SU-DHL-6 (cell line): ENCODE measurements around the gene PF4V1.

ENCODE experiments used
- H2AFZ ChIP-seq: fragments of 200-600 bp; sonication (generic); 2 replicates; pipeline ENCODE4 v1.6.1; 2014; ENCODE audit warnings: low read depth, mild to moderate bottlenecking, moderate library complexity, mixed read lengths, antibody characterized with exemption, low read length; ENCODE audit not compliant: severe bottlenecking
- H3F3A ChIP-seq: fragments of 200-600 bp; shearing (Covaris generic); 2 replicates; pipeline ENCODE4 v1.6.0; 2016; ENCODE audit warnings: antibody characterized with exemption, mild to moderate bottlenecking; ENCODE audit not compliant: insufficient read depth
- H3K27ac ChIP-seq: fragments of 200-600 bp; sonication (generic); 2 replicates; pipeline ENCODE4 v1.5.1; 2016; ENCODE audit warnings: low read depth, mild to moderate bottlenecking, low read length, moderate library complexity, mixed read lengths
- H3K27me3 ChIP-seq: fragments of 200-600 bp; sonication (generic), shearing (Covaris generic); 2 replicates; pipeline ENCODE4 v1.6.0; 2014; ENCODE audit warnings: mild to moderate bottlenecking, low read length
- H3K36me3 ChIP-seq: fragments of 200-600 bp; sonication (generic); 2 replicates; pipeline ENCODE4 v1.6.1; 2014; ENCODE audit warnings: mild to moderate bottlenecking, low read length, mixed read lengths
- H3K4me2 ChIP-seq: fragments of 300-600, 200-600 bp; shearing (Covaris generic), sonication (generic); 2 replicates; pipeline ENCODE4 v1.6.0; 2014; ENCODE audit warnings: low read length, low read depth, mild to moderate bottlenecking; ENCODE audit not compliant: poor library complexity, severe bottlenecking
- H3K4me3 ChIP-seq: fragments of 200-600 bp; sonication (generic); 2 replicates; pipeline ENCODE4 v1.5.1; 2014; ENCODE audit warnings: antibody characterized with exemption, low read length, mild to moderate bottlenecking, mixed read lengths; ENCODE audit not compliant: insufficient read depth, poor library complexity, severe bottlenecking
- H3K79me2 ChIP-seq: fragments of 200-600 bp; sonication (generic); 2 replicates; pipeline ENCODE4 v1.6.1; 2014; ENCODE audit warnings: mild to moderate bottlenecking, low read length, moderate library complexity; ENCODE audit not compliant: insufficient read depth
- H3K9ac ChIP-seq: fragments of 200-600 bp; sonication (generic); 2 replicates; pipeline ENCODE4 v1.7.0; 2014; ENCODE audit warnings: mild to moderate bottlenecking, low read length
- H3K9me2 ChIP-seq: fragments of 200-600 bp; sonication (generic); replicated peaks from 2 replicates; pipeline ENCODE4 v1.6.1; 2014; ENCODE audit warnings: low read length; ENCODE audit not compliant: insufficient read depth
- H3K9me3 ChIP-seq: fragments of 200-600 bp; sonication (generic); 2 replicates; pipeline ENCODE4 v1.6.1; 2014; ENCODE audit warnings: low read length, mixed read lengths; ENCODE audit not compliant: insufficient read depth
- H4K20me1 ChIP-seq: fragments of 200-600 bp; sonication (generic); 2 replicates; pipeline ENCODE4 v1.6.1; 2014; ENCODE audit warnings: low read depth, mild to moderate bottlenecking, antibody characterized with exemption, low read length, moderate library complexity, mixed read lengths
- CTCF ChIP-seq: fragments of 200-600 bp; sonication (generic); IDR thresholded peaks from one replicate; pipeline ENCODE4 v1.5.1; 2017; ENCODE audit warnings: antibody characterized with exemption, mild to moderate bottlenecking, low read length, moderate library complexity; ENCODE audit not compliant: insufficient read depth, poor library complexity, severe bottlenecking
- EZH2phosphoT487 ChIP-seq: fragments of 200-600 bp; sonication (generic), shearing (Covaris generic); conservative IDR thresholded peaks from 2 replicates; pipeline ENCODE4 v1.6.1; 2018; ENCODE audit warnings: mild to moderate bottlenecking, antibody characterized with exemption, low read length, moderate library complexity, mixed read lengths

The PF4V1 gene

GRCh38 chr4:73891326-73891725, 38.2 kb downstream of the PF4V1 start:
- Histone ChIP-seq H3K27me3 (no peaks in the 10 kb centered on the region), H3K9me2 (no peaks in the 10 kb centered on the region), H3F3A (no peaks in the 10 kb centered on the region), H3K79me2 (no peaks in the 10 kb centered on the region), H4K20me1 (no peaks in the 10 kb centered on the region), H3K36me3 (no peaks in the 10 kb centered on the region), H3K27ac (no peak overlapping the region), H2AFZ (no peak overlapping the region), H3K9ac (no peak overlapping the region), H3K4me3 (no peak overlapping the region), H3K4me2 (no peak overlapping the region), H3K9me3 (no peaks in the 10 kb centered on the region)
- TF ChIP-seq CTCF (no peak), EZH2phosphoT487 (no peak)

GRCh38 chr4:73891739-73892405, 38.8 kb downstream of the PF4V1 start:
- Histone ChIP-seq H3K79me2 (no peaks in the 10 kb centered on the region), H3K27me3 (no peaks in the 10 kb centered on the region), H3K9me3 (no peaks in the 10 kb centered on the region), H3K4me2 (no peak overlapping the region), H3K4me3 (no peak overlapping the region), H3K27ac (no peak overlapping the region), H3K9me2 (no peaks in the 10 kb centered on the region), H3K36me3 (no peaks in the 10 kb centered on the region), H2AFZ (no peak overlapping the region), H4K20me1 (no peaks in the 10 kb centered on the region), H3K9ac (no peak overlapping the region), H3F3A (no peaks in the 10 kb centered on the region)
- no peak for TF ChIP-seq EZH2phosphoT487
- no peak for TF ChIP-seq CTCF

- Histone ChIP-seq H3F3A (no peaks in the 10 kb centered on the region), H4K20me1 (no peaks in the 10 kb centered on the region), H3K4me2 (no peak overlapping the region), H3K9me2 (no peaks in the 10 kb centered on the region), H3K9me3 (no peaks in the 10 kb centered on the region), H3K9ac (no peak overlapping the region), H3K4me3 (no peak overlapping the region), H3K27me3 (no peaks in the 10 kb centered on the region), H2AFZ (no peak overlapping the region), H3K27ac (no peak overlapping the region), H3K79me2 (no peaks in the 10 kb centered on the region), H3K36me3 (no peaks in the 10 kb centered on the region)
- TF ChIP-seq CTCF (no peak), EZH2phosphoT487 (no peak)
These were observed 39.9 kb downstream of the PF4V1 start for GRCh38 chr4:73892966-73893365.
